Activated naive CD4-positive, alpha-beta T cell treated with anti-CD3 and anti-CD28 coated beads, Interleukin-2, amount 50 U/mL, for 72 hours (primary cell): ENCODE data around the gene TICRR. TPM values are rescaled to one million over a fixed set of nuclear protein-coding genes. Genes with fewer than 3 reads are reported as not detected.

Experiments used
- ATAC-seq, 2 donors: fragments of 150-1000 bp; cut with Tn5 transposase; 2 replicates each; pipeline ENCODE4 v1.10.0; 2021; ENCODE audit warnings: mild to moderate bottlenecking in 2 of 2, moderate library complexity in 2 of 2
- DNase-seq, 2 donors: peaks; one replicate each; pipeline ENCODE4 v3.0.0; 2021 to 2022; ENCODE audit warnings: low spot score in 2 of 2
- H3K27ac Mint-ChIP-seq, 2 donors: one replicate each; pipeline ENCODE4 v1.8.0; 2022; ENCODE audit warnings: mild to moderate bottlenecking in 2 of 2, mixed read lengths in 2 of 2
- H3K36me3 Mint-ChIP-seq, 2 donors: one replicate each; pipeline ENCODE4 v1.8.0; 2022; ENCODE audit warnings: mixed read lengths in 2 of 2
- H3K9me3 Mint-ChIP-seq, 2 donors: one replicate each; pipeline ENCODE4 v1.8.0; 2022; ENCODE audit warnings: mixed read lengths in 2 of 2
- total RNA-seq, 2 donors: library from RNA; stranded (reverse); gene quantifications; one replicate each; pipeline ENCODE4 v1.2.3, GENCODE V29; 2022

Gene TICRR
- total RNA-seq, 2 donors from 2014 or later: 22.8 to 30.8 TPM

DNA sequence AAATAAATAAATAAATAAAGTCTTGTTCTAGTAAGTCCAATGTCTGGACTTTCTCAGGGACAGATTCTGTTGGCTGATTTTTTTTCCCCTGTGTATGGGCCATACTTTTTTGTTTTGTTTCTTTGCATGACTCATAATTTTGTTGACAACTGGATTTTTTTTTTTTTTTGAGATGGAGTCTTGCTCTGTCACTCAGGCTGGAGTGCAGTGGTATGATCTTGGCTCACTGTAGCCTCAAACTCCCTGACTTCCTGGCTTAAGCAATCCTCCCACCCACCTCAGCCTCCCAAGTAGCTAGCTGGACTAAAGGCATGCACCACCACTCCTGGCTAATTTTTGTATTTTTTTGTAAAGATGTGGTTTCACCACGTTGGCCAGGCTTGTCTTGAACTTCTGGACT is 38.9 kb downstream of the TICRR start:
- H3K27ac Mint-ChIP-seq: peak overlapping the region in 1 of 2 donors; percentile 14
- peaks cover 63 to 78% of the 10 kb centered on the region in 2 donors for H3K36me3 Mint-ChIP-seq
- ATAC-seq (no peak), DNase-seq (no peak)
- peaks cover 21 to 22% of the 10 kb centered on the region in 2 donors for H3K9me3 Mint-ChIP-seq

DNA sequence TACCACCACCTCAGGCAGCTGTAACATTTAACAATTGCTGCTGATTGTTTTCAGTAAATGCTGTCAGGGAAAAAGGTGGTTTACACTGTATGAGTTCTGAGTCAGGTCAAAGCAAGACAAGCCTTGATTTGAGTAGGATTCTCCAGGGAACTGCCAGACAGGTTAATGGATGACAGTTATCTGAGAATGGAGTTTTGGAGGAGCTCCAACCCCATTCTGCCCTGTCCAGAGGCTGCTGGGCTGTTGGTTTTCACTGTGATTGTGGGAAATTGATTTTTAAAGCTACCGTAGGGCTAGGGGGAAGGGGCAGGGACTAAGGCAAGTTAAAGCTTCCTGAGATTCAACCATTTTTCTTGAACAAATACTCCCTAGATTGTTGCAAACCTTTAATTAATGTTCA is 39.9 kb downstream of the TICRR start:
- DNase-seq: no peak
- peaks cover 21 to 22% of the 10 kb centered on the region in 2 donors for H3K9me3 Mint-ChIP-seq
- no peak overlapping the region for H3K27ac Mint-ChIP-seq
- peaks cover 59 to 76% of the 10 kb centered on the region in 2 donors for H3K36me3 Mint-ChIP-seq
- no peak for ATAC-seq

DNA sequence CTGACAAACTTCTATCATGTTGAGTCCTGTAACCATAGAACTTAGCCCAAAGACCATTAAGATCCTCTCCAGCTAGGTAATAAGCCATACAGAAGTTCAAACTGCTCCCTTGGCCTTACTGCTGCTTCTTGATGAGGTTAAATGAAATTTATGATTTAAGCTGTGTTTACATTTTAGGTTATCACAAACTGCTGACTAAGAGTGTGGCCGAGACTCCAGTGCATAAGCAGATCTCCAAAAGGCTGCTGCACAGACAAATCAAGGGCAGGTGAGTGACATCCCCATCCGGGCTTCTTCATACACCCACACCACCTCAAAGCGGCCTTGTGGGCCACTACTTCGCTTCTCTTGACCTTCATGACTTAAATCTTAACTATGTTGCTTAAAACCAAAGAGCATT is 41.0 kb downstream of the TICRR start:
- peaks cover 18 to 21% of the 10 kb centered on the region in 2 donors for H3K9me3 Mint-ChIP-seq
- peaks cover 52 to 70% of the 10 kb centered on the region in 2 donors for H3K36me3 Mint-ChIP-seq
- DNase-seq (no peak), ATAC-seq (no peak)
- no peak overlapping the region for H3K27ac Mint-ChIP-seq

DNA sequence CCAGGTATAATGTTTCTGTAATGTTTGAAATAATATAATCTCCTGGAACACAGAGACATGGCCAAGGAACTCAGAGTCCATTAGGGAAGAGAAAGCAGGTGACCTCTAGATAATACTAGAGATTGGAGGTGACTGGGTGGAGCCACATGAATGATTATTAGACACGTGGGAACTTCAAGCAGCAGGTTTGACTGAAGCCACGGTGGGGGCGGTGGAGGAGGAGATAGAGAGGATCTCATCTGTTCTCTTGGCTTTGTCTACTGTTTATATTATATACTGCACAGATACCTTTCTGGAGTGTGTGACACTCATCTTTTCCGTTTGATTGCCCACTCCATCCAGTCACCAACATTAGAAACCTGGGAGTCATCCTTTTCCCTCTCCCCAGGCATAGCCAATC is 46.3 kb downstream of the TICRR start:
- H3K36me3 Mint-ChIP-seq: peaks cover 46 to 66% of the 10 kb centered on the region in 2 donors
- H3K9me3 Mint-ChIP-seq: no peaks in the 10 kb centered on the region
- ATAC-seq (no peak), DNase-seq (no peak)
- H3K27ac Mint-ChIP-seq: peak overlapping the region in 1 of 2 donors; percentile 17

DNA sequence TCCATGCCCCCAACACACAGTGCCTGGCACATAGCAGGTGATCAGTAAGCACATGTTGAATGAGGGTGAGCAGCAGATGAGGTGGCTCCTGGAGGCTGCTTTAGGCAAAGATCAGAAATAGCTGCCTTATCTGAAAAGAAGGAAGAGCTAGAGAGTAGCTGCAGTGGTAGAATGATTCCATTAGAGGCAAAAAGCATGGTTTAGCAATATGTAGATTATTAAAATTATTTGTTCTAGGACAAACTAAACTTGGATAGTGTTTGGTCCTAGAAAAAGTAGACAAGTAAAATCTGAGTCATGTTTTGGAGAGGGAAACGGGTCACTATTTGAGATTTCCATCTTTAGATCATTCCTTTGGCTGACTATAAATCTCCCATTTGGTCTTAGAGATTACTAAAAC is 47.9 kb downstream of the TICRR start:
- Mint-ChIP-seq H3K27ac (no peak overlapping the region), H3K9me3 (no peaks in the 10 kb centered on the region), H3K36me3 (peaks cover 40 to 53% of the 10 kb centered on the region in 2 donors)
- ATAC-seq (no peak), DNase-seq (no peak)

DNA sequence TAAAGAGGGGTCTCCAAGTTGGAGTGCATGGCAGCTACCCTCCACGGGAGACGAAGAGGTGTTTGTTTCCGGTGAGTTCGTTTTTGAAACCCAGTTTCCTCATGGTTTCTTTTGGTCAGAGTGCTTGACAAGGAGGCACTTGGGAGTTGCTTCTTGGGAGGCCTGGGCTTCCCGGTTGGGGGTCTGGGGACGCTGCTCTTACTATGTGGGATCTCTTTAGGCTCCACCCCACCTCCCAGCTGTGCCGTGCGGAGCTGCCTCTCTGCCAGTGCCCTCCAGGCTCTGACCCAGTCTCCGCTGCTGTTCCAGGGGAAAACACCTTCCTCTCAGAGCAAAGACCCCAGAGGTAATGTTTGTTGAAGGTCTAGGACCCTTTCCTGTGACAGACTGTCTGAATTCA is 50.4 kb downstream of the TICRR start:
- no peaks in the 10 kb centered on the region for H3K9me3 Mint-ChIP-seq
- H3K36me3 Mint-ChIP-seq: peaks cover 40 to 49% of the 10 kb centered on the region in 2 donors
- H3K27ac Mint-ChIP-seq: no peak overlapping the region
- DNase-seq: no peak
- no peak for ATAC-seq

DNA sequence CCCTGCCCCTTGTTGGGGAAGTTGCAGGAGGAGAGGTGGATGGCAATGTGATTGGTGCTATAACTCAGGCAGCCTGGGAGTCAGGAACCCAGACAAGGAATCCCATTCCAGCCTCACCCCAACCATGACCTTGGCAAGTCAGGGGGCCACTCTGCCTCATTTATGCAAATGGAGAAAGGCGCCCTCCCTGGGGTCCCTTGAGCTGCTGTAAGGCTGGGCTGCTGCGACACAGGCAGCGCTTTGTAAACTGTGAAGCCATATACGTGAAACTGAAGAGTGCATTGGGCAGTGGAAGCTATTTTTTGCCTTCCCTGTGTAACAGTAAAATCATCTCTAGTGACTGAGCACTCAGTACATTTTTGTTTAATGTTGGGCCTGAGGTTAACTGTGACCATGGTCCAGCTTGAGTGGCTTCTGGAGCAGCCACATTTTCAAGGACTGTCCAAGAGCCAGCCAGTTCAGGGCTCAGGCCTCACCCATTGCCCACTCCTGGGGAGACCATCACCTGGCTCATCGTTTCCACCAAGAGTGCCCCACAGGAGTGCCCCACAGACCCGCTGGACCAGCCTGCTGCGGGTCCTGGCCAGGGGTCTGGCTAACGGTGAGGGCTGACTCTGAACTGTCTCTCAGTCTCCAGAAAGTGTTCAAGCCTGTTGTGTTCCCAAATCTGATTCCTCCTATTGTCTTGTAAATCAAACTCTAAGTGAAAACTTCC is 52.1 kb downstream of the TICRR start:
- Mint-ChIP-seq H3K36me3 (peaks cover 28 to 32% of the 10 kb centered on the region in 2 donors), H3K27ac (no peak overlapping the region), H3K9me3 (no peaks in the 10 kb centered on the region)
- no peak for DNase-seq
- no peak for ATAC-seq

DNA sequence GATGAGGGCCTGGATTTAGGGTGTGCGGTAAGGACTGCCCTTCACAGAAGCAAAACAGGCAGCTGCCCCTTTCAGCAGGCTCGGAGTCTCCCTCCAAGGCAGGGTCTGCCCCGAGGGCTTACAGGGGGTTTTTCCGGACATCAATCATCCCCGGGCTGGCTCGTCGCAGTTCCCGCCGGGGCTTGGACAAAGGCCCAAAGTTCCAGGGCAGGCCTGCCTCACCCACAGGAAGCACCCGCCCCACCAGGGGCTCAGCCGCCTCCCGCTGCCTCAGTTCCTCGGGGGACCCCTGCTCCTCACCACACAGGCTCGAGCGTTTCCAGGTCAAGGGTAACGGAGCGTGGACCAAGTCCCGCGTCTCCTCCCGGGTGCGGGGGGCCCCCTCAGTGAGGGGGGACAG is 53.0 kb downstream of the TICRR start:
- Mint-ChIP-seq H3K36me3 (peaks cover 23 to 27% of the 10 kb centered on the region in 2 donors), H3K9me3 (no peaks in the 10 kb centered on the region), H3K27ac (no peak overlapping the region)
- ATAC-seq (no peak), DNase-seq (no peak)

DNA sequence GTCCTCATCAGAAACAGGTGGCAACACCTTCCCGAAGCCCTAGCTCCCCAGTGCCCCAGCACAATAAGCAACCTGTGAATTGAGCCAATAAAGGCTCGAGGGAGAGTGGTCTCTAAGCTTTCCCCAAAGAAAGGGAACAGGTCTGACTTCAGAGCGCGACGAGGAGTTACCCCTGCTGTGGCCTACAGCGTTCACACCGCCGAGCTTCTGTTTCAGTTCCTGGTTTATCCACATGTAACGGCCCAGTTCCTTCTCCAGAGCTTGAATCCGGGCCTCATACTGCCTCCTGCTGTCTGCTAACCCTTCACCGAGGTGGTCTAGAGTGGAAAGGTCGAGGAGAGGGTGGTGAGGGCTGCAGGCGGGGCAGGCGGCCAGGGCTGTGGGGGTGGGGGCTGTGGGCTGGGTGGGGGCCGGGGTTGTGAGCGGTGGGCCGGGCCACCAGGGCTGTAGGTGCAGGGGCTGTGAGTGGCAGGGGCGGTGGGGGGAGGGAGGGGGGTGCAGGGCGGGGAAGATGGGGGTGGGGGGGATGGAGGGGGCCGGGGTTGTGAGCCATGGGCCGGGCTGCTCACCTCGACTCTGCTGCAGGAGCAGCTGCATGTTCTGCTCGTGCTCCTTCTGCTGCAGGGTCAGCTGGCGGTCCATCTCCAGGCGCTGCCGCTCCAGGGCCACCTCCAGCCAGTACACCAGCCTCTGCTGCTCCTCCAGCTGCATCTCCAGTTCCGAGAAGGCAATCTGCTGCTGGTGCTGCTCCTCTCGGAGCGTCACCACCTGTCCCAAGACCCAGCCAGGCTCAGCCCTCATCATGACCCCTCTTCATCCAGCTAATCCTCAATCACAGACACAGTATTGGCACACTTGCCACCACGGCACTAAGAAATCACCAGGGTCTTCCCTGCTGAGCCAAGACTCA is 53.8 kb downstream of the TICRR start:
- DNase-seq: no peak
- Mint-ChIP-seq H3K9me3 (no peaks in the 10 kb centered on the region), H3K36me3 (peaks cover 20 to 24% of the 10 kb centered on the region in 2 donors), H3K27ac (no peak overlapping the region)
- peak in 1 of 2 donors; percentile 17 for ATAC-seq

DNA sequence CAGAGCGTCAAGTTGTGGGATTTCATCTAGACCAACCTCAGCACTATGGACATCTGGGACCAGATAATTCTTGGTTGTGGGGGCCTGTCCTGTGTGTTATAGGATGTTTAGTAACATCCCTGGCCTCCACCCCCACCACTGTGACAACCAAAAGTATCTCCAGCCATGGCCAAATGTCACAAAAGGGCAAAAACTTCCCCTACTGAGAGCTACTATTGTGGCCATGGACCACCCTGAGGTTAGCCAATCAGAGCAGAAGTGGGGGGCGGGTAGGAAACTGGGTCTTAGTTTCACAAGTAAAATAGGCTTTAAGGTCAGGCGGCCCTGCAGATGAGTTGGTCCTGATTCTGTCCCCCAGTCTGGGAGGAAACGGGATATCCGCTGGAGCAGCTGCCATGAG is 54.6 kb downstream of the TICRR start:
- ATAC-seq (no peak), DNase-seq (no peak)
- peaks cover 14 to 17% of the 10 kb centered on the region in 2 donors for H3K36me3 Mint-ChIP-seq
- H3K27ac Mint-ChIP-seq: no peak overlapping the region
- H3K9me3 Mint-ChIP-seq: no peaks in the 10 kb centered on the region

DNA sequence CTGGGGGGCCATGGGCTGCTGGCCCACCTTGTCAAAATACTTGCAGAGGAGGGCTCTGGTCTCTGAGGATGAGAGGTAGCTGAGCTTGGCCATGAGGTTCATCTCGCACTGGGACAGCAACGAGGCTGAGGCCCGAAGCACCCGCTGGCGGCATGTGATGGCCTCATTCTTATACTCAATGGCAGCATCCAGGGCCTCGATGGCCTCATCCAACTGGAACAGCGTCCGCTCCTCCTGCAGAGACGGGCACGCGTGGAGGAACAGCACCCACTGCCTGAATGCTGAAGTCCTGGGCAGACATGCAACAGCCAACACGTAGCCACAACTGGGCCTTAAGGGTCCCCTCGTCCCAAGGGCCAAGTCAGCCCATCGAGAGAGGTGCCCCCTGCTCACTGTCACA is 55.0 kb downstream of the TICRR start:
- no peak for ATAC-seq
- H3K27ac Mint-ChIP-seq: no peak overlapping the region
- H3K9me3 Mint-ChIP-seq: peaks cover 0 to 1% of the 10 kb centered on the region in 2 donors
- H3K36me3 Mint-ChIP-seq: peaks cover 13 to 18% of the 10 kb centered on the region in 2 donors
- DNase-seq: no peak

DNA sequence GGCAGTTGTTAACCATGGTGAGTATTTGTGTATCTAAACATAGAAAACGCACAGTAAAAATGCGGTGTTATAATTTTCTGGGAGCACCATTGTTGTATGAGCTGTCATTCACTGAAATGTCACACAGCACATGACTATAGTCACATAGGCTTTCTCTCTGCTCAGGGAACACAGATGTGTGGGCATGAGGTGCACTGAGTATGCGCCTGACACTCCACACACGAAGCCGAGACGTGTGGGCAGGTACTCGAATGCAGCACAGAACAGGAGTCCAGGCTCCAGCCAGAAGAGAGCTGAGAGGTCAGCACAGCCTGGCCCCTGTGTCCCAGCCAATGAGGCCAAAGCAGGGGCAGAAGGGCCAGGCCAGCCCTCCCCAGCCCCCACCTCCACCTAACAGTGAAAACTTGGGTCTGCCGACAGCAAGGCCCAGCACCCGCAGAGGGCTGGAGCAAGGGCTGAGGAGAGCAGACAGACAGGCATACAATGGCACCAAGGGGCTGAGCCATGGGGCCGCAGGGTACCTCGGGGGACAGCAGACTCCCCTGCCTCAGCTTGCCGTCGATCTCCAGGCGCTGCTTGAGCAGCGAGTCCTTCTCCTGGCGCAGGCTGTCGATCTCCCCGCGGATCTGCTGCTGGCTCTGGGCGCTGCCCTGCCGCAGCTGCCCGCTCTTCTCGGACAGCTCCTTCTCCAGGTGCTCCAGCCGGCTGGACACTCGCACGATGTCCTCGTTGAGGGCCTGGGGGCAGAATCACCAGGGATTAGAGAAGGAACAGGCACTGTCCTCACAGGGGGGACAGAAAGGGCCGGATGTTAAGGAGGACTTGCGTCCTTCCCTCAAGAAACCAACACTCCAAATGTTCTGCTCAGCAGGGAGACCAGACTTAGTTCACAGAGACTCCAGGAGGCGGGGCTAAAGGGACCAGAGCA is 56.0 kb downstream of the TICRR start:
- Mint-ChIP-seq H3K36me3 (peaks cover 6 to 18% of the 10 kb centered on the region in 2 donors), H3K27ac (peak overlapping the region; percentile 13 to 68)

DNA sequence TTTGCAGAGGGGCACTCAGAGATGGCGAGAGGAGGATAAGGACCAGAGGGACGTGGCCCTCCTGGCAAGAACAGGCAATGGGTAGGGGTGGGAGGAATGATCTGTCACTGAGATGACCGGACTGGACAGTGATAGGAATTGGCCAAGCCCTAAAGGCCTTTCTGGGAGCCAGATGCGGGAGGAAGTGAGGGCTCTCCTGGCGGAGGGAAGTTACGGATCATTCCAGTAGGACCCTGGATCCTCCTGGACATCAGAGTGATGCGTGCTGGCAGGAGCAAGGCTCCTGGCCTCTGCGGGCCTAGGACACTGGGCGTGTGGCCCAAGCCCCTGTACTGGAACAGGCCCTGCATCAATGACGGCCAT is 56.6 kb downstream of the TICRR start:
- H3K27ac Mint-ChIP-seq: peak overlapping the region; percentile 13 to 68
- peaks cover 6 to 18% of the 10 kb centered on the region in 2 donors for H3K36me3 Mint-ChIP-seq
- peaks cover 0 to 3% of the 10 kb centered on the region in 2 donors for H3K9me3 Mint-ChIP-seq
- no peak for DNase-seq
- peak in 1 of 2 donors; percentile 27 for ATAC-seq

More for the DNA sequence above, 56.0 kb downstream of the TICRR start:
- DNase-seq: no peak
- peak; percentile 24 to 25 for ATAC-seq
- H3K9me3 Mint-ChIP-seq: peaks cover 0 to 3% of the 10 kb centered on the region in 2 donors

DNA sequence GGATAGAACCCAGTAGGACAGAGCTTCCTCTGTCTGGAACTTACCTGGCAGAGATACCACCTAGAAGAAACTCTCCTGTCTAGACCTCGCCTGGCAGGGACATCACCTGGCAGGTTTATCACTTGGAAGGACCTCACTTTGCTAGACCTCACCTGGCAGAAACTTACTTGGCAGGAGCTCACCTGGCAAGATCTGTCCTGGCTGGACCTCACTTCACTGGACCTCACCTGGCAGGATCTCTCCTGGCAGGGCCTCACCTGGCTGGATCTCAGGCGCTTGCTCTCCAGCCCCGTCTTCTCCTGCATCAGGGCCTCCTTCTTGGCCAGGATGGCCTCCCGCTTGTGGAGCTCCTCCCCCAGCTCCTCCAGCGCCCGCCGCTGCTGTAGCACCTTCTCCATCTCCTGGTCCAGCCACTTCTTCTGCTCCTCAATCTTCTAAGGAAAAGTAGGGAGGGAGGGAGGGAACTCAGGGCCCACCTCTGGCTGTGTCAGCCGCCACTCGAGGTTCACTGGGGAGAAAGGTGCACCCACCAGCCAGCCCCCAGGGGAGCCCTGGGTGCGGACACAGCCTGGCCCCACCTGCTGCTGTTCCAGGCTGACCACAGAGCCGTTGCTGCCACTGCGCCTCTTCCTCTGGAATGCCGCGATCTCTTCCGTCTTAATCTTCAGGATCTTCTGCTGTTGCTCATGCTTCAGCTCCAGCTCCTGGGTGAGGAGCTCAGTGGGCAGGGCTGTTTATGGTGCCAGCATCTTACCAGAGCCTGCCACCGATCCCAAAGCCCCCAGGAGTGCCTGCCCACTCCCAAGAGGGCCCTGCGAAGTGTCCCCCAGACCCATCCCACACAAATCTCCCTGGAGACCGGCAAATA is 57.5 kb downstream of the TICRR start:
- Mint-ChIP-seq H3K36me3 (peaks cover 6 to 18% of the 10 kb centered on the region in 2 donors), H3K9me3 (peaks cover 0 to 3% of the 10 kb centered on the region in 2 donors), H3K27ac (no peak overlapping the region)
- ATAC-seq (peak in 1 of 2 donors; percentile 19), DNase-seq (no peak)

DNA sequence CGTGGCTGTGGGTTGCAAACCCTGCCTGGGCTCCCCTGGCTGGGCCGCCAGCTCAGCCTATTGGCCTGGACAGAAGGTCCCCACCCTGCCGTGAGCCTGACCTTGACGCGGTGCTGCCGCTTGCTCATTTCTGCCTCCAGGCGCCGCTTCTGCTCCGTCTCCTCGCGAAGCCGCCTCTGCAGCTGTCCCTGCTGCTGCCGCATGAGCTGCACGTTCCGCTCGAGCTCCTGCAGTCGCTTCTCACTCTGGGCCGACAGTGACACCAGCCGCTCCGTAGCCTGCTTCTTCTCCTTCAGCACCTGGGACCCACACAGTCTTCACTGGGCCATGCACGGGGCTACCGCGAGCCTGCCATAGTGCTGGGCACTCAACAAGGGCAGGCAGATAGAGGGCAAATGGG is 58.3 kb downstream of the TICRR start:
- no peak for ATAC-seq

More for the DNA sequence above, 58.3 kb downstream of the TICRR start:
- DNase-seq: no peak
- Mint-ChIP-seq H3K27ac (peak overlapping the region in 1 of 2 donors; percentile 77), H3K9me3 (peaks cover 0 to 3% of the 10 kb centered on the region in 2 donors), H3K36me3 (peaks cover 6 to 18% of the 10 kb centered on the region in 2 donors)
